NCI-H2196 treated with DMSO at 0.1 percent for 48 hours (cell line): ENCODE measurements around the gene ACTL7B.
"Not testable (repeated sequence)": the region's sequence is repeated elsewhere in the genome, so short reads cannot be mapped to it uniquely, and the experiment has no call there.

Experiments
- DNase-seq: peaks from one replicate; lab custom pipeline; 2025; ENCODE audit not compliant: unreplicated experiment; lab: John Stamatoyannopoulos, UW

ACTL7B gene, protein sequence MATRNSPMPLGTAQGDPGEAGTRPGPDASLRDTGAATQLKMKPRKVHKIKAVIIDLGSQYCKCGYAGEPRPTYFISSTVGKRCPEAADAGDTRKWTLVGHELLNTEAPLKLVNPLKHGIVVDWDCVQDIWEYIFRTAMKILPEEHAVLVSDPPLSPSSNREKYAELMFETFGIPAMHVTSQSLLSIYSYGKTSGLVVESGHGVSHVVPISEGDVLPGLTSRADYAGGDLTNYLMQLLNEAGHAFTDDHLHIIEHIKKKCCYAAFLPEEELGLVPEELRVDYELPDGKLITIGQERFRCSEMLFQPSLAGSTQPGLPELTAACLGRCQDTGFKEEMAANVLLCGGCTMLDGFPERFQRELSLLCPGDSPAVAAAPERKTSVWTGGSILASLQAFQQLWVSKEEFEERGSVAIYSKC

DNA sequence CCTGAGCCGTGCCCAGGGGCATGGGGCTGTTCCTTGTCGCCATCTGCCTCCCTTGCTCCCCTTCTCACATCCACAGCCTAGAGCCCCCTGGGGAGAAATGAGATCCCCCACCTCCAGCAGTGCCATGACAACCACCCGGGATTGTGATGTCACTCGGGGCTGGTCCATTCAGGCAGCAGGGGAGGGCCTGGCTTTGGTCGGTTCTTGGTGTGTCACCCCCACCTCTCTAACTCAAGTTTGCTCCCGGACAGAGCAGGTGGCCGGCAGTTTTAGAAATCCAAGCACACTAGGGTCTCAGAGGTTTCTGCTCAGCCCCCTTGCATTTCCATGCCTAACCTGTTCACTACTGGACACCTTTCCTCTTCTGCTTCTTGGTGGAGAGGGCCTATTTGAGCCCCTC is at the start of gene ACTL7B:
Gene ACTL7B, minus strand, starts transcription at position 99 of the 400 bp plus-strand sequence. Its CDS starts 56 bp downstream, at position 43.
- no peak for DNase-seq

DNA sequence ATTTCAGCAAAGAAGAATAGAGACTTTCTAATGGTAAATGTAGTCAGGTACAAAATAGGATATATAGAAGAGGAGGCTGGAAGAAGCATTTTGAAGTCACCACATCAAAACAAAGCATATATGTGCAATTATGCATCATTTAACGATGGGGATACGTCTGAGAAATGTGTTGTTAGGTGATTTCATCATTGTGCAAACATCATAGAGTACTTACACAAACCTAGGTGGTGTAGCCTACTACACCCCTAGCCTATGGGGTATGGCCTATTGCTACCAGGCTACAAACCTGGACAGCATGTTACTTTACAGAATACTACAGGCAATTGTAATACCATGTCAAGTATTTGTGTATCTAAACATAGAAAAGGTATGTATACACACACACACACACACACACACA is 49.7 kb upstream of the ACTL7B start:
- no peak for DNase-seq

DNA sequence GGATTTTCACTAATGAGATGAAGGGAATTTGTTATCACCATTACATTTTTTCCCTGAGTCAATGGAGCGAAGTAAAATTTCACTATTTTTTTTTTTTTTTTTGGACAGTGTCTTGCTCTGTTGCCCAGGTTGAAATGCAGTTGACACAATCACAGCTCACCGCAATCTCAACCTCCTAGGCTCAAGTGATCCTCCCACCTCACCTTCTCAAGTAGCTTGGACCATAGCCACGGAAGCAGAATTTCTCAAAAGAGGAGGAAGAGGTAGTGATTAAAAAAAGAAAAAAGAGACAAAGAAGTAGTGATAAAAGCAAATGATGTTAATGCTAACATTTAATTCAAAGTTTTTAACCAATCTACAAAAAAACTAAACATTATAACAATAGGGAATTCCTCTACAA is 48.4 kb upstream of the ACTL7B start:
- DNase-seq, result no peak

DNA sequence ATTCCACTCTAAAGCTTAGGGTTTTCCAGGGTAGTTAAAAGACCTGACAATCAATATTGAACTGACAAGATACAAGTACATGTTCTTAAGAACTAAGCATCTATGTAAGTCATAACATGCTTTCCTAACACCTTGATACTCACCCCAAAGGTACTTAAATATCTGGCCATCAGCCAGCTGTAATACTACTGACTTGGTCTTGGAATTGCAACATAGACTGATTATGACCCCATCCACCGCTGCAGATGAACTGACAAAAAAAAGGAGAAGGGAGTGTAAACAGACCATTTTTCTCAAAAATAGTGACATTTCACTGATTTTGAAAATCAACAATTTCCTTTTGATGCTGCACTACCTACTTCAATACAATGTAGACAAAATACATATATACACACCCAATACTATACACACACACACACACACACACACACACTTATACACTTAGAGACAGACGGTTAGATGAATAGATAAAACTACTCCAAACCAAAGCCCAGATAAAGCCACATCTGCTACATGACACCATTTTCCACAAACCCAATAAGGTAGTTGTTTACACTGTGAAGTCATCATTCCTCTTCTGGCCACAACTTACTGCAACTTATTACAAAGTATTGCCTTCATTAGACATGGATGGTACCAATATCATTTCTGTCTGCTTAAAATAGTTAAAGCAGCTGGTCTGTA is 47.8 kb upstream of the ACTL7B start:
- peak; percentile 23 for DNase-seq

DNA sequence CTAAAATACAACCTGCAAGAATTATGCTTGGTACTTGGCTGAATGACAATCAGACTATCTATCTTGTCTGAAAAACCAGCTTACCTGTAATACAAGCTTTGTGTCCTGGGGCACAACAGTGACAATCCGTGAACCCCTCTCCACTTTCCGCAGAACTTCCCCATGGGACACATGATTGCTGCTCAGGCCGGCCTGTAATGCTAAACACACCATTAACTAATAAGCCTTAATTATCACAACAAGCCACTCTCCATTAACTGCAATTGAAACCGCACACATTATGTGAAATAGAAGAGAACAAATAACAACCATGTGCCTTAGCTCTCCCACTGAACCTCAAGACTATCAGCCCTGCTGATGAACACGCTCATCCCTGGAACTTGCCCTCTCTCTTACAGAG is 44.4 kb upstream of the ACTL7B start:
- DNase-seq, result no peak

DNA sequence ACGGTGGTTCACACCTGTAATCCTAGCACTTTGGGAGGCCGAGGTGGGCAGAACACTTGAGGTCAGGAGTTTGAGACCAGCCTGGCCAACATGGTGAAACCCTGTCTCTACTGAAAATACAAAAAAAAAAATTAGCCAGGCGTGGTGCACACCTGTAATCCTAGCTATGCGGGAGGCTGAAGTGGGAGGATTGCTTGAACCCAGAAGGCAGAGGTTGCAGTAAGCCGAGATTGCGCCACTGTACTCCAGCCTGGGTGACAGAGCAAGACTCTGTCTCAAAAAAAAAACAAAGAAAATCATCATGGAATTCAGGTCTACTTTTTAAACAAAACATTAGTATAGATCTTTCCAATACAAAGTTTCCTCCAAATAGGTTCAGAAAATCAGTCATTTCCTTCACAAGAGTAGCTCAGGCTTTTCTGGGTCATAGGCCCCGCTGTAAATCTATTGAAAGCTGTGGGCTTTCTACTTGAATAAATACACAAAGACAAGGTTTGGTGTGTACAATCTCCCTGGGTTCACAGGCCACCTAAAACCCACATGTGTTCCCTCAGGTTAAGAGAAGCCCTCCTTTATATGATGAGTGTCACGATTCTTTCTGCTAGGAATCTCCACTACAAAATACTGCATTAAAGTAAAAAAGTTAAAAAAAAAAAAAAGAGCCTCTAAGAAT is 43.4 kb upstream of the ACTL7B start:
- not testable (repeated sequence) for DNase-seq

DNA sequence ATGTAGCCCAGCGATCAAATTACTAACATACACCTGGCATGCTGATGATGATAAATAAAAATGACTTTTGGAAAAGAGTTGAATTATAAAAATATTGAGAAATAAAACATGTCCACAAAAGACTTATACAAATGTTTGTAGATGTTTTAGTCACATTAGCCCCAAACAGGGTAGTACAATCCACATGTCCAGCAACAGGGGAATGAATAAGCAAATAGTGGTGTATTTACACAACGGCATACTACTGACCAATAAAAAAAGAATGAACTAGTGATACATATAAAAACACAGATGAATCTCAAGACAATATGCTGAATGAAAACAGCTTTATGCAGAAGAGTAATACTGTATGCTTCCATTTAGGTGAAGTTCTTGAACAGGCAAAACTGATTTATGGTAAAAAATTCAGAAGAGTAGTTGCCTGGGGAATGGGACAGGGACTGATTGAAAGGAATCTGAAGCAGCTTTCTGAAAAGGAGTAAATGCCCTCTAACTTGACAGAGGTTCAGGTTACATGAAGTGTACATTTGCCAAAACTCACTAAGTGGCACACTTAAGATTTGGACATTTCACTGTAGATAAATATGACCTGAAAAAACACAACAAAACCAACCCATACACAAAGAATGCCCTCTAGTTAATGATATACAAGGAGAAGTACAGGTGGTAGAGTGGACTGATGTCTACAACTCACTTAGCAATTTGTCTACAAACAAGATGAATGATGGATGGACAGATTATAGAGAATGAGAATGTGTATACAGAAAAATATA is 41.7 kb upstream of the ACTL7B start:
- DNase-seq, result no peak

DNA sequence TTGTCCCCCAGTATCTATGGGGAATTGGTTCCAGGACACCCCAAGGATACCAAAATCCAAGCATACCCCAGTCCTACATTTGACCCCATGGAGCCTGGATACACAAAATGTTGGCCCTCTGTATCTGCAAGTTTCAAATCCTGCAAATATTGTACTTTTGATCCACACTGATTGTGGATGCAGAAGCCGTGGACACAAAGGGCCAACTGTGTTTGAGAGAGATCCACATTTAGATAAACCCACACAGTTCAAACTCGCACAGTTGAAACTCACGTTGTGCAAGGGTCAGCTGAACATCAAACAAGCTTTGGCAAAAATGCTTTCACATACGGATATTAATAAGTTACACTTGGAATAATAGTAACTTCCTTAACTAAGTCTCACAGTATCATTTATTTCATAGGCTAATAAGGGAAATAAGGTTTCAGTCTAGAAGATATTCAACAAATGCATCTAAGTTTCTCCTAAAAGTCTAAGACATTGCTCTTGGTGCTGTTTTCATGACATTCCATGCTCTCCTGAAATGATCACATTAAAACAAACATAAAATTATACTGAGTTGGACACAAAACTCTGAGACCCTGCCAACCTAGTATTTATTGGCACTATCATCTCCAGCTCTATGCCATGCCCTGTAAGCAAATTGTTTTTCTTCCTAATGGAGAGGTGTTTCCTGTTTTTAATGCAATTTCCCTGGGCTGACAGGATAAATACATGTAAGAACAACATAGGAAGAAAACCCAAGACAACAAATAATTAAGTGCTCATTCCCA is 38.6 kb upstream of the ACTL7B start:
- DNase-seq, result no peak

DNA sequence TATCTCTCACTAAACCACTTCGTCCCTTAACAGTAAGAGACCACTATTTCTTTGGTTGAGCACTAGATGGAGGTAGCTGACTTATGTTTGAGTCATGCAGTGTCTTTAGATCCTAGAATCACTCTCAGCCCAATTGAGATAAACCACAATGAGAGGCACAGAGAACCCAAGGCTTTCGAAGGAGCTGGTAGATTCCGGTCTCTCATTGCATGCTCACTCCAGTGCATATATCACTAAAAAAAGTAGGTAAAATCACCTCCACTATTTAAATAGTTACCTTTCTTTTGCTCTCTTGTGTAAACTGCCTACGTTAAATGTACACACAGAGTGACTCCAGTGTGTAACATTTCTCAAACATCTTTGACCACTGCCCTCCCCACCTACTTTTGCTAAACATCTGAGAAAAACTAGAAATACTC is 33.9 kb upstream of the ACTL7B start:
- peak; percentile 7 for DNase-seq

DNA sequence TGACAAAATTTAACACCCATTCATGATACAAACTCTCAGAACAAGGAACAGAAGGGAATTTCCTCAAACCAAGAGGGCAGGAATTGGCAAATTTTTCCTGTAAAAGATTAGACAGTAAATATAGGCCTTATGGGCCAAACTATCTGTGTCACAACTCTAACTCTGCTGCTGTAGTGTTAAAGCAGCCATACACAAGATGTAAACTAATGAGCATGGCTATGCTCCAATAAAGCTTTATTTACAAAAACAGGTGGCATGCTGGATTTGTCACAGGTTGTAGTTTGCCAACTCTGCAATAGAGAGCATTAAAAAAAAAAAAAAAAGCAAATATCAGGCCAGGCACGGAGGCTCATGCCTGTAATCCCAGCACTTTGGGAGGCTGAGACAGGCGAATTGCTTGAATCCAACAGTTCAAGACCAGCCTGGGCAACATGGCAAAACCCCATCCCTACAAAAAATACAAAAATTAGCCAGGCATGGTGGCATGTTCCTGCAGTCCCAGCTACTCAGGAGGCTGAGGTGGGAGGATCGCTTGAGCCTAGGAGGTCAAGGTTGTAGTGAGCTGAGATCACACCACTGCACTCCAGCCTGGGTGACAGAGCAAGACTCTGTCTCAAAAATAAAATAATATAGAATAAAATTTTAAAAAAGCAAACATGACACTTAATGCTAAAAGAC is 30.9 kb upstream of the ACTL7B start:
- DNase-seq, result not testable (repeated sequence)

DNA sequence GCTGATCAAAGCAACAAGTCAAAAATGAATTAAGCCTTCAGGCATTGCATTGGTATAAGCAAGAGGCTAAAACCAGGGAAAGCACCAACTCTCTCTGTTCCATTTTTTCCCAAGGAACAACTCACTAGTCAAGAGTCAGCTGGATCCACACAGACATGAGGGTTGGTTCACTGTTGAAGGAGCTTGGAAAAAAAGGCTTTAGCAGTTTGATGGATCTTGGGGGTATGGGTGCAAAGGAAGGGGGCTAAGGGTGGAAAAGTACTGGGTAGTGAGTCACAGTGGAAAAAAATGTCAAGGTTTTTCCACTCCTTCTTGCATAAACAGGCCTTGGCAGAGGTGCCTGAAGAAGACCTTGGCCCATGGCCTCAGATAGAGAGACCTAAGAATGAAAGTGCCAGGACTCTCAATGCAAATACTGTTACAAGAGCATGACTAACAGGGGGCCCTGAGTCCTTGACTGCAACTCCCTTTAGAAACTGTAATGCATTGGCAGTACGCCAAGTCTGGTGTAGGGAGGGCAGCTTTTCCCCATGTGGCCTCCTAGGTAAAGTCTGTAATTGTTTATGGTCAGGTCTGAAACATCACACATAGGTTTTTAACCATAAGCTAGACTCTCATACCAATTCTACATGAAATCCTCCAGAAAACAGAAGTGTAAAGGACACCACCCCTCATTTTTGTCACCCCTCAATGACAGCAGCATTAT is 30.0 kb upstream of the ACTL7B start:
- DNase-seq, result peak; percentile 7

DNA sequence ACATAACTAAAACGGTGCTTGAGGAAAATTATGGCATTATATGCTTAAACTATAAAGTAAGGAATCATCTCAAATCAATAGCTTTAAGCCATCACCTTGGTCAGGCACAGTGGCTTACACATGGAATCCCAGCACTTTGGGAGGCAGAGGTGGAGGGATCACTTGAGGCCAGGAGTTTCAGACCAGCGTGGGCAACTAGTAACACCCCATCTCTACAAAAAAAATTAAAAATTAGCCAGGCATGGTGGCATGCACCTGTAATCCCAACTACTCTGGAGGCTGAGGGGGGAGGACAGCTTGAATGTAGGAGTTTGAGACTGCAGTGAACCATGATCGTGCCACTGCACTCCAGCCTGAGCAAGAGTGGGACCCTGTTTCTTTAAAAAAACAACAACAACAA is 28.9 kb upstream of the ACTL7B start:
- no peak for DNase-seq

DNA sequence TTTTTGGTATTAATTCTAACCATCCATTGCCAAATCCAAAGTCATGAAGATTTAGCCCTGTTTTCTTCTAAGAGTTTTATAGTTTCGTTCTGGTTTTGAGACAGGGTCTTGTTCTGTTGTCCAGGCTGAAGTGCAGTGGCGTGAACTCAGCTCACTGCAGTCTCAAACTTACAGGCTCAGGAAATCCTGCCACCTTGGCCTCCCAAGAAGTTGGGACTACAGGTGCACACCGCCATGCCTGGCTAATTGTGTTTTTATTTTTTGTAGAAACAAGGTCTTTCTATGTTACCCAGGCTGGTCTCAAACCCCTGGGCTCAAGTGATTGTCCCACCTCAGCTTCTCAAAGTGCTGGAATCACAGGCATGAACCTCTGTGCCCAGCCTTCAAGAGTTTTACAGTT is 27.3 kb upstream of the ACTL7B start:
- DNase-seq, result no peak

DNA sequence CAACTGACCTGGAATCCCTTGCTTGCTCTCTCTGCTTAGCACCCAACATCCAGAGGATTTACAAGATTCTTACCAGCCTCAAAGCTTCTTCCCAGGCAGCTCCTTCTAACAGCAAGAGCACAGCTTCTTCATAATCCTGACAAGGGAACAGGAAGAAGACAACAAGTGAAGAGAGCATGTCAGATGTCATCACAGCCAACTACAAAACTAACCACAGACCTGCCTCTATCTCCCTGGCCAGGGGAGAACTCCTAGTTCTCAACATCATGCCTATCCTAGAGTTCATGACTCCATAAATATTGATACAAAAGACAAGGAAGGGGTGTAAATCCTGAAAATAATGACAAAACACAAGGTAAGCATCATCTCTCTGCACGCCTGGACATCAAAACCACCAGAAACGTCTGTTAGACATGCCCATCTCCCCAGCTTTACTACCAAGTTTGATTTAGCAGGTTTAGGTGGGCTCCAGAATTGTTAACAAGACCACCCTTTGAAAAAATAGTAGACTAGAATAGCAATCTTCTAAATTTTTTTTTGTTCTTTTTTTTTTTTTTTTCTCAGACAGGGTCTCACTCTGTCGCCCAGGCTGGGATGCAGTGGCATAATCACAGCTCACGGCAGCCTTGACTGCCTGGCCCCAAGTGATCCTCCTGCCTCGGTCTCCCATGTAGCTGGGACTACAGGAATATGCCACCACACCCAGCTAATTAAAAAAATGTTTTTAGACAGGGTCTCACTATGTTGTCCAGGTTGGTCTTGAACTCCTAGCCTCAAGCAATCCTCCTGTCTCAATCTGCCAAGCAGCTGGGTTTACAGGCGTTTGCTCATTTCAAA is 26.5 kb upstream of the ACTL7B start:
- no peak for DNase-seq

DNA sequence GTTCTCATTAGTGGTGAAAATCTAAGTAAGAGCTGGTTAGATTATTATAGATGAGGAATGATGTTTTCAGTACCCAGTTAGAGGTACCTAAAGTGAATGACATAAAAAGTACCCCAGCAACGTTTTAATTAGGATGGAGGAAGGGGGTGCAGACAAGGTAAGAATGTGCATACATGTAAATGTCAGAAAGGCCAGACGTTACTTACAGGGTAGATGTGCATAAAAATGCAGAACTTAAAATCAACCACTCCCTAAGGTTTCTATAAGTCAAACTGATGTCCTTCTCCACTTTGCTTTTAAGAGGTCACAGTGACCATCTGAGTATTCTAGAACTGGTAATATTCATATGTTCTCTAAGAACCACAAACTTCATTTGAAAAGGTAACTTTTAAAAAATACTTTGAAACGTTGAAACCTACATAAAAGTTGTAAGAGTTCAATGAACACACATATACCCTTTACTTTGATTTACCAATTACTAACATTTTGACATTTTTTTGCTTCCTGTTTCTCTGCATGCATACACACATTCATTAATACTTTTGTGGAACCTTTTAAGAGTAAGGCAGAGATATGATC is 25.0 kb upstream of the ACTL7B start:
- no peak for DNase-seq

DNA sequence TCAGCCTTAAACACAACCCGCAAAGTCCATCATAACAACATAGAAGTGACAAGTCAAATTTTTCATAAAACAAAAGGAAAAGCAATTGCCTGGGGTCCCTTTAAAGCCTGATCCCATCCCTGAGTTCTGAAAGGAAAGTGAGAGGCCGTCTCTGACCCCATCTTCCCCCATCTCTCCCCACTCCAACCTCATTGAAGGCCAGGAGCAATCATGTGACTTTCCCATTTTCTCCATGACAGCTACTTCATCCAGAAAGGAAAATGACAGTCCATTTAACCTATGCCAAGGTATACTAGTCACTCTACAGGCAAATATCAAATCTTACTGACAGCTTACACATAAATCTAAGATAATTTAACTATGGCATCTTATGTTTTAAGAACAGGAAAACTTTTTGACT is 21.7 kb upstream of the ACTL7B start:
- no peak for DNase-seq

DNA sequence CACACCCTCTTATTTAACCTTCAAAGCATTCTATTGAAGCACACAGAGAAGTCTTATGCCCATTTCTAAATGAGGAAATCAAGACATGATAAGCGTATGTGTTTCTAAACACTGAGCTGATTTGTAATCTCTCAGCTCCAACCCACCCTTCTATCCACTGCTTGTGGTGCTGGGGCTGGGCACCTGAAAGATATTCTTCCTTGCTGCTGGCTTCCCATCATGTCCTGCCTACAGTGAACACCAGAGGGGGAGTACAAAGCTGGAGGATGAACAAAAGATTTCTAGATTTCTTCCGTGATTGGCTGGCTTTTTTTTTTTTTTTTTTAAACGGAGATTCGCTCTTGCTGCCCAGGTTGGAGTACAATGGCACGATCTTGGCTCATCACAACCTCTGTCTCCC is 20.6 kb upstream of the ACTL7B start:
- DNase-seq, result no peak
